Activated T-cell treated with anti-CD3 and anti-CD28 coated beads, Interleukin-2, amount 50 U/mL, for 1 hour (primary cell): Measurements from ENCODE around the gene GAL.

Experiments used
- DNase-seq: peaks from one replicate; pipeline ENCODE4 v3.0.0-alpha.2; 2020

GAL gene

DNA sequence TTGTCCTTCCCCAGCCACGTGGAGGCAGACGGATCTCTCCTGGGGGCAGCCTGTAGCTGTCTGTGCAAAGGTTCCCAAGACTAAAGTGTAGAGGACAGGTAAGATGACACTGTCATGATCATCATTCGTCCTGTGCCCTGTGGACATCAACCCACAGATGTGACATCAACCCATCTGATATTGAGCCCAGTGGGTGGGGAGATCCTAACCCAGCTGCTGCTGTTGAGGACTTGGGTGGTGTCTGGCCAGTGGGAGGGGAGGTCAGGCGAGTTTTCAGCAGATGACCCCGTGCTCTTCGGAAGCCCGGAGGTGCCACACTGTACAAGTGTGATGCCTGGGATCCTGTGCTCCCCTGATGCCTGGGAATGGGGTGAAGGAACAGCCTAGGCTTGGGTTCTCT is 1.2 kb upstream of the GAL start:
- no peak for DNase-seq

DNA sequence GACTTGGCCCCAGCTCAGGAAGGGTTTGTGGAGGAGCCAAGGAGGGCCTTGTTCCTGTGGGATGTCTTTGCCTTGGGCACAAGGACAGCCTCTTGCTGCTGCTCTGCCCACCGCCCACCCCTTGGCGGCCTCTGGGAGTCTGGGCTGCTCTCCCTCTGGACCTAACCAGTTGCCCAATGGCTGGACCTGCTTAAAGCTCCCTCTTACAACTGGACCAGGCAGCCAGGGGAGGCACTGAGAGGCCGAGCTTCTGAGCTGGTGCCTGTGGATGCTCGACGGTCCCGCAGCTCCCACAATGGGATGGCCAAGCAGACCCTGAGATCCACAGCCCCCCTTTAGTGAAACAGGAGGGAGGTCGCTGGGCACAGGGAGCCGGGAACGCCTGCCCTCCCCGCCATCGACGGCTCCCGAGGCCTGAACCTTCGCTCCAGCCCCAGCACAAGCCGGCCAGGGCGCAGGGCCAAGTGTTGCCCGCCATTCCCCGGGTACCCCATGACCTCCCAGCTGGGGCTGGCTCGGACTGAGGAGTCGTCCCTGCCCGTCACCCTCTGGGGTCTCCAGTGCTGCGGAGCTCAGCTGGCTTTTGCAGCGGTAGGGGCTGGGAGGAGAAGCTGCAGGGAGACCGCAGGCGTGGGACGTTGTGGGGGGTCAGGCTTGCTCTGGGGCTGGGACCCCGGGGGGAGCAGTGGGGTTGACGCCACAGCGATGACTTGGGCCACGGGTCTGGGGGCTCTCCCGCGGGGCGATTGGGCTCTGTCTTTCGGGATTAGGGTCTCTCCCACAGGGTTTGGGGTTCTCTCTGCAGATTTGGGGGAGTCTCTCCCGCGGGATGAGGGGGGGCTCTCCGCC is 584 bp upstream of the GAL start:
- DNase-seq: no peak

DNA sequence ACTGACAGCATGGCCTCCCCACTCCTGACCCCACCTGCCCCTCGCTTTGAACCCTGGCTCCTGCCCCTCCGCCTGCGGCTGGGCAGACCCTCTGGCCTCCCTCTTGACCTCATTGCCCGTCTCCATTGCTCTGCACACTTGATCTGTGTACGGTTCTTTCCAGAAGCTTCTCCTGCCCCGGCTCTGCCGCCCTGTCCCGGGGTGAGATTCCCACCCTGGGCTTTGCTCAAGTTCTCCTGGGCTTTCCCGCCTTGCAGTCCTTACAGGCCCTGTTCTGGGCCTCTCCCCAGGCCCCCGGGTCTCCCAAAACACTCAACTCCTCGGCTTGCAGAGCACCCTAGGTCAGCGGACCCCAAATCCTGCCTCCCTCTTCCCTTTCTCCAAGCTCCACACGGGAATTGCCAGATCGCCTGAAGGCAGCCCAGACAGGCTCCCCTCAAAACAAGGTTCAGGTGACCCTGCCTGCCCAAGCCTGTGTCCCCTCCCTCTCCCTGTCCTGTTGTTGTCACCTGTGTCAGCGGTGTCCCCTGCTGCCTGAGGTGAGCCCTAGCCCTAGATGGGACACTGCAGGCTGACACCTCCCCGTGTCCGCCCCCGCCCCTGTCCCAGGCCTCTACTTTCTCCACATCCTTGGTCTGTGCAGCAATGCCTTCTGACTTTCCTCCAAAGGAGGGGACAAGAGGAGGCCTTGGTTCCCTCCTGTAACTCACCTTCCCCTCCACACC is 1.5 kb downstream of the GAL start:
- DNase-seq: no peak

DNA sequence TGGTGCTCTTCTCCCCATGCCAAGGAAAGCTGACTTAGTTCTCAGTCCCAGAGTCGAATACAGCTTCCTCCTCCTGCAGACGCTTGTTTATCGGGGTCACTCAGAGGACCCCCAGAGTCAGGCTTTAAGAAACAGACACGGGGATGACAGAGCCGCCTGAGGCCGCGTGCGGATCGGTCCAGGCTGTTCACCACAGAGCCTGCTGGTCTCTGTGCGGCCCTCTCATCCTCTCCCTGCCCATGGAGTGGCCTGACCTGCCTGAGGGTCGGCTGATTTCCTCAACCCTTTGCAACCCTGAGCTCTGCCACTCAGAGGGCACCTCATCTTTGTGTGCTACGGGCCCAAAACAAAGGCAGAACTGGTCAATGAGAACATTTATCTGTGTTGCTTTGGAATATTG is 2.1 kb downstream of the GAL start:
- DNase-seq: no peak

DNA sequence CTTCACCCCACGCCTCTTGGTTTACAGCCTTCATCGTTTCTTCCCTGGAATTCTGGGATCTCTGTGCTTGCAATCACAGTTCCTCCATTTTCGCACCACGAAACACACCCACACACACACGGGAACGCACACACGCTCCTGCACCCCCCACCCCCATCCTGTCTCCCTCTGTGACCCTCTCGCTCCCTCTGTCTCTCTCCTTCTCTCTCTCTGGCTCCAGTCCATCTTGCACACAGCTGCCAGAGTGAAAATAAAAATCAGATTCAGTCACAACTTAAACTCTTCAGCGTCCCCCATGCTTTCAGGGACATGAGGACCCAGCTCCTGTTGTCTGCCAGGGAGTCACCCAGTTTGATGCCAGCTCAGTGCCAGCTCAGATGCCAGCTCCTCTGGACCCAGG is 3.0 kb downstream of the GAL start:
- DNase-seq: no peak

DNA sequence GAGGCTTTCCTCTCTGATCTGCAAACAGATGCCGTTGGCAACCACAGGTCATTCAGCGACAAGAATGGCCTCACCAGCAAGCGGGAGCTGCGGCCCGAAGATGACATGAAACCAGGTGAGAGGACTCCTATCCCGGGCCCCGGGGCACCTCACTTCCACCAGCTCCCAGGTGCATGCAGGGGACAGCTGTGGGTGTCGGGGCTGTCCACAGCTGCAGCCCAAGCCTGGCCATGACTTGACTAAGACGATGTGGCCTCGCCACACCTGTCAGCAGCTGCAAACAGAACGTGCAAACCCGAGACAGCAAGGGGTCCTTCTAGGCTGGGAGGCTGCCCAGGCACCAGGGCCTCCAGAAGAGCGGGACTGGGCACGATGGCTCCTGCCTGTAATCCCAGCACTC is 3.6 kb downstream of the GAL start:
- DNase-seq: no peak

DNA sequence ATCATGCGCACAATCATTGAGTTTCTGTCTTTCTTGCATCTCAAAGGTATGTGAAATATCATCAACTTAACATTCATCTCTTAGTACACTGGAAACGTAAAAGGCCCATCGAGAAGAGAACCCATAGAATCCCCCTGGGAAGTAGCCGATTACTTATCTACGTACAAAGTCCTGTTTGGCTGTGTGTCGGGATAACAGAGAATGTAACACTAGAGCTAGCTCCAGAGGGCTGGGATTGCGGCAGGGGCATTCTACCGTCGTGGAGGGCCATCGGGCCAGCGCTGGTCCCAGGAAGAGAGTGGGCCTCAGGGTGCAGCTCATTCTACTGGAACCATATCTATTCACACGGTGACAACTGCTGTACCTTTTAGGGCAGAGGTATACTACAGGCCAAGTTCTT is 4.5 kb downstream of the GAL start:
- no peak for DNase-seq

DNA sequence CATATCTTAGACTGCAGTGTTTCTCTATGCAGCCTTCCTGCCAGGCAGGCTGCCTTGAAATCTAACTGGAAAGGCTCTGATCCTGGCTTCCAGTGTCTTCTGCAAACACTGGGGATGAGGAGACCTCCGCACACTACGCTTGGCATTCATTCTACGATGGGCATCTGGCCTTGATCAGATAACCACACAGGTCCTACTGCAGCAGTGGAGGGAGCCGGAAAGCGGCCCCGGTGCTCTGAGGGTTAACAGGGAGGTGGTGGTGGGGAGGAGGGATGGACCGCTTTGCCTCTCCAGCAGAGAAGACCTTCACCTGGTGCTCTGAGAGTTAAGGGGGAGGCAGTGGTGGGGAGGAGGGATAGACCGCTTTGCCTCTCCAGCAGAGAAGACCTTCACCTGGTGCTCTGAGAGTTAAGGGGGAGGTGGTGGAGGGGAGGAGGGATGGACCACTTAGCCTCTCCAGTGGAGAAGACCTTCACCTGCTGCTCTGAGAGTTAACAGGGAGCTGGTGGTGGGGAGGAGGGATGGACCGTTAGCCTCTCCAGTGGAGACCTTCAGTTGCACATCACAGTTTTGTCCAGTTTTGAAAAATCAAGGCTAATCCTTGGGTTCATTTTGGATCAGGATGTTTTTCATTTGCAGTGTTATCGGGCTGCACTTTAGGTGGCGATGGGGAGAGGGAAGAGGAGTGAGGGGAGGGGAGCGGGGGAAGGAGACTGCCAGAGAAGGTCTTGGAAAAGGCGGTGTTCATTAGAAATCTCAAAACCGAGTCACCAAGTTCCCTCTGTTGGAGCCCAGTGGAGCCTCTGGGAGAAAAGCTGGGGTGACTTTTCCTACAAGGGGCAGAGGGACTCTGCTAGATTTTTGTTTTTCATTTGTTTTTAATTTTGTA is 5.6 kb downstream of the GAL start:
- no peak for DNase-seq

DNA sequence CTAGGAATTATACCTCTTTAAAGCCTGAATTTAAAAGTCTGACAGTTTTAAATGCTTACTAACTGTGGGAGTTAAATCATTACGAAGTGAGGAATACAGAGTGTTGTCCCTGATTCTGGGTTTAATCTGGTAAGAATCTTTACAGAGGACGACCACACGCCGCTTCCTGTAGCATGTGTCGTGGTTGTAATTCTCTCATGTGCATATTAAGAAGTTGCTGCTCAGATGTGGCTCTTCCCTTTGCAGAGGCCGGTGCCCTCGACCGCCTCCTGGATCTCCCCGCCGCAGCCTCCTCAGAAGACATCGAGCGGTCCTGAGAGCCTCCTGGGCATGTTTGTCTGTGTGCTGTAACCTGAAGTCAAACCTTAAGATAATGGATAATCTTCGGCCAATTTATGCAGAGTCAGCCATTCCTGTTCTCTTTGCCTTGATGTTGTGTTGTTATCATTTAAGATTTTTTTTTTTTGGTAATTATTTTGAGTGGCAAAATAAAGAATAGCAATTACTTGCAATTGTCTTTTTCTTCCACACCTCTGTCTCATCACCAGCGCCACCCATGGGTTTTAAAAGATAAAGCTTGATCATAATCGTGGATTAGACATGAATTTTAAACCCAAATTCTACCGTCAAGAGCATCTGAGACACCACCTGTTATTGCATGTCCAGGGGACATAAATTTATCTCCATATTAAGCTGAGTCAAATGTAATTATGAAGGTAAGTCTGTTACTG is 6.5 kb downstream of the GAL start:
- DNase-seq: no peak

DNA sequence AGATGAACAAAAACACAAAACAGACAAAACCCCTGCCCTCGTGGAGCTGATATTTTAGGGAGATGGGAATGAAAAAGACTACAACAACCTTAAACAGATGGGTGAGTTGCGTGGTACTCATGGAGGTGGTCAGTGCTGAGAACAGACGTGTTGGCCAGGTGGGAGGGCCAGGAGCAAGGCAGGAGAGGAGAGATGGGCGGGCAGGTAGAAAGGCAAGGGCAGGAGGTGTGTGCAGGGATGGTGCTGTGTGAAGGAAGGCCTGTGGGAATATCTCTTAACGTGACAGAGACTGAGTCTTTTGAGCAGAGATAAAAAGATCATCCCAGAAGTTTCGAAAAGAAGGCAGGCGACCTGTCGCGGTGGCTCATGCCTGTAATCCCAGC is 7.0 kb downstream of the GAL start:
- DNase-seq: no peak

DNA sequence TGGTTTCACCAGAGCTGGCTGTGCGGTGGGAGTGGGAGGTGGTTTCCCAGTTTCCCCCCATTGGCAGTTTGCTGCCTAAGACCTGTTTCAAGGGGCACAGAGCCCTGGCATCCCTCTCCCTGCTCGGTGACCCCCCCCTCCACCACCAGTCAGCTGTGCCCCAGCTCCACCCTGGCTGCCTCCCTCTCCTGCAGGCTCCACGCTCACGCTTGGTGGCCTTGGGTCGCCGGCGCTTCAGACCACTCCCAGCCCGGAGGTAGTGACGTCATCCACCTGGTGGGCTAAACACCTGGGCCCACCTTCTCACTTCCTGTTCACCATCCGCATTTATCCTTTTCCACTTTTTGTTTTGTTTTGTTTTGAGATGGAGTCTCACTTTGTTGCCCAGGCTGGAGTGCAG is 7.8 kb downstream of the GAL start:
- no peak for DNase-seq

DNA sequence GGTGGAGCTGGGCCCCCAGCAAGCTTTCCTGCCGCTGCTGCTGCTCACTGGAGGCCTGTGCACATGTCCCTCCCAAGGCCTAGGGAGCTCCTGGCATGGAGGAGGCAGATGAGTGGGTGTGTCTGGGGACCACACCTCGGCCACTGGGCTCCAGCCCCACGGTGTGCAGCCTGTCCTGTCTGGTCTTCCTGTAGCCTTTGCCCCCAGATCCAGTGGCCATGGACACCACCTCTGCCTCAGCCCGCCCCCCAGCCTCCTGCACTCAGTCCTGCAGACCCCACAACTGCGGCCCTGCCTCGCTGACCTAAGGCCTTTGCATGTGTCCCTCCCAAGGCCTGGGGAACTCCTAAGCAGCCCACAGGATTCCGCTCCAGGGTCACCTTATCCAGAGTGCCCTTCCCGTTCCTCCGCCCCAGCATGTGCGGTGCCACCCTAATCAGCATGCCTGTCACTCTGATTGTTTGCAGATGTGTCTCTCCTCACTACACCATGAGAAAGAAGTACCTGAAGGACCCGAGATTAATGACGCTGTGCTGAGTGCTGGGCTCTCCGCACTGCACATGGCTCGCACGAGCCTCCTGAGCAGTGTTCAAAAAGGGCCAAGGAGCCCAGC is 8.6 kb downstream of the GAL start:
- DNase-seq: no peak

DNA sequence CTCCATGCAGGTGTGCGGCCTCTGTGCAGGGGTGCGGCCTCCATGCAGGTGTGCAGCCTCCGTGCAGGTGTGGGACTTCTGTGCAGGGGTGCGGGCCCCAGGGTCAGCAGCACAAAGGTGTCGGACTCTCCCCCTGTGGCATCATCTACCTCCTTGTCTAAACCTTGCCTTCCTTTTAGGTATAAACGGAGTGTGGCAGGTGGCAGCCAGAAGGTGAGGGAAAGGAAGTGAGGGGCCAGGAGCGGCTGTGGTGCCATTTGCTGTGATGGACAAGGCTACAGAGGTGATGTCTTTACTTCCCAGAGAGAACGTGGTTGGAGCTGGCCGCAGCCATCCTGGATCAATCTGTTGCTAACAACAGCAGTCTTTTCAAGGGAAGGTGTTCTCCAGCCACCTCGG is 9.1 kb downstream of the GAL start:
- no peak for DNase-seq

DNA sequence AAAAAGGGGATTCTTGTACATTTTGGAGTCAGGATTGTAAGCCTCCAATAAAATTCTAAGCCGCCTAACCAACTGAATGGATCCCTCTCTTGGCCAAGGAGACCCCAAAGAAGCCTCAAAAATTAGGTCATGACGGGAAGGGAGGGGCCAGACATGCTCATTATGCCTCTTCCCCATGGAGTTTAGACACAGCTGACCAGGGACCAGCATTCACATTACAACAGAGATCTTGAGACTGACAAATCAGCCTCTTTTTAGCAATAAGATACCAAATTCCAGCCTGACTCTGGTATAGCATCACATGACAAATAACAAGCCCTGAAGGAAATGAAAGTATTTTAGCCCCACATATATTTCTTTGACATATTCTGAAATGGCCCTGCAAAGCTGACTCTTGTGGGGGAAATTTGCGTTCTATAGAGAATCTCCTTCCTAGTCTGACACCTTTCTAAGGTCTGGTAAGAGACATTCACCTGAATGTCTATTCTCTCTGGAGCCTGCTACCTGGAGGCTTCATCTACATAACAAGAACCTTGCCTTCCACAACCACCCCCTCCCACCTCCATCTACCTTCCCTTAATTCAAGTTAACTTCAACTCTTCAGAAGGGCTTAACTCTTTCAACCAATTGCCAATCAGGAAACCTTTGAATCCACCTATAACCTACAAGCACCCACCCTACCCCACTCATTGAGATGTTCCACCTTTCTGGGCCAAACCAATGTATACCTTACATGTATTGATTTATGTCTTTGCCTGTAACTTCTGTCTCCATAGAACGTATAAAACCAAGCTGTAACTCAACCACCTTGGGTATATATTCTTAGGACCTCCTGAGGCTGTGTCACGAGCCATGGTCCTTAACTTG is 10.3 kb downstream of the GAL start:
- no peak for DNase-seq

DNA sequence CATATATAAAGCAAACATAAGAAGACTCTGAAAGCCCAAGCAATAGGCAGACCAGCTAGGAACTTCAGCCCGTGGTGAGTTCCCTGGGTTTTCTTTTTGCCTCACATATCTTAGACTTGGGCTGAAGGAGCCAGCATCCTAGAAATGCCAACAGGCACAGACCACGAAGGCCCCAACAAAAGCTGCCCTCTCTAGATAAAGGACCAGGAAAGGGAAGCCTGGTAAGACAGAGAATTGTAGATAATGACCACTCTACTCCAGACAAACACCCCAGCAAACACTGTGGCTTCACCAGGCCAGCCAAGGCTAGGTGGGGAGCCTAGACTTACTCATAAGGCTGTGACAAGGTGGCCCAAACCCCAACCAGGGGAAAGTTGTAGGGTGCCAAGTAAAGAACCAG is 11.2 kb downstream of the GAL start:
- no peak for DNase-seq

DNA sequence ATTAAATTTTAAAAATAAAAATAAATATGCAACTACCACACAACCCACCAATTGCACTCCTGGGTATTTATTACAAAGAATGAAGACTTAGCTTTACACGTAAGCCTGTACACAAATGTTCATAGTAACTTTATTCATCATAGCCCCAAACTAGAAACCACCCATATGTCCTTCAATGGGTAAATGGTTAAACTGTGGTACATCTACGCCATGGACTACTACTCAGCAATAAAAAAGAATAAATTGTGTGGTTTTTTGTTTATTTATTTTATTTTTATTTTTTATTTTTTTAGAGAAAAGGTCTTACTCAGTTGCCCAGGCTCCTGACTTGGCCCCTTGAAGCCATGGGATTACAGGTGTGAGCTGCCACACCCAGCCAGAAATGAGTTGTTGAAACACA is 14.6 kb downstream of the GAL start:
- DNase-seq: no peak

DNA sequence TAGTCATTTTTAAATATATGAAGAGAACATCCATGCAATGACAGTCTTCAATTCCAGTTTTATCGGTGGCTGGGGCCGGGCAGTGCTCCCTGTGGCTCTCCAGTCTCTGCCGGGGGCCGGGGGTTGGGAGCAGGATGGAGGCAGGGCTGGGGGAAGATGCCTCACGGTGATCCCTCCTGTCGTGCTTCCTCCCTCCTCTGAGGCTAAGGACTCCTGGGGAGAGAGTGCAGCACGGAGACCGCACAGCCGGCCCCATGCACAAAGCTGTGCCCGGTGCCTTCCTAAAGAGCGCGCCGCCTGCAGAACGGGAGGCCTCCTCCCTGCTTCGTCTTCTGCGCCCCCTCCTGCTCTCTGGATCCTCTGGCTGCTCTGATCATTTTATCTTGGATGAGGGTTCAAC is 20.5 kb downstream of the GAL start:
- no peak for DNase-seq

DNA sequence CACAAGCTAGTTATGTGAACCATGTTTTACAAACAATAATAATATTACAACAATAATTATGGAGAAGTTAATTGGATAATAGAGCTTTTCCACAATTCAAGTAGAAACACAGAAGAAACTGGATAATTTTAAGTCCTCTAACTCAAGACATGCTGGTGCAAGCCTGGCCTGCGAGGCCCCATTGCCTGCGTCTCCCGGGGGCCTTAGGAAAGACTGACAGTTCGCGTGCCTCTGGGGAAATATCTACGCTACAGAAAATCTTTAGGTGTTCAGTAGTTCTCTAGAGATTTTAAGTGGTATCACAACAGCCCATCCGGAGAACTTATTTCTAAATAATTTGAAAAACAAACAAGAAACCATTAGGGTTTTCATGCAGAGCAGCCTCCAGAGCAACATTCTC is 23.2 kb downstream of the GAL start:
- DNase-seq: no peak

DNA sequence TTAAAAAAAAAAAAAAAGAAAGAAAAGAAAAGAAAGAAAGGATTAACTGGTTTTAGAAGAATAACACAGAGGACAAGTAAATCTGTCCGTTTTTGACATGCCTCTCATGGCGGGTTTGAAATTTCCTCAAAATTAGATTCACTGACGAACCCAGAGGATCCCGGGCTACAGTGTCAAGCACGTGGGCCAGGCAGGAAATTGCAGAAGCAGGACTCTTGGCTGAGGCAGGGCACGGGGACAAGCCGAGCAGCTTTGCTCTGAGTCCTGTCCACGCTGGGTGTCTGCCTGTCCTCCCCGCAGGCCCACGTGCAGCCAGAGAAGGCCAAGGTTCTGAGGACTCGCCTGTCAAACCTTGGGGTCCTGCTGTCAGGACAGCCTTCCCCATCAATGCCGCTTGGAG is 24.7 kb downstream of the GAL start:
- no peak for DNase-seq

DNA sequence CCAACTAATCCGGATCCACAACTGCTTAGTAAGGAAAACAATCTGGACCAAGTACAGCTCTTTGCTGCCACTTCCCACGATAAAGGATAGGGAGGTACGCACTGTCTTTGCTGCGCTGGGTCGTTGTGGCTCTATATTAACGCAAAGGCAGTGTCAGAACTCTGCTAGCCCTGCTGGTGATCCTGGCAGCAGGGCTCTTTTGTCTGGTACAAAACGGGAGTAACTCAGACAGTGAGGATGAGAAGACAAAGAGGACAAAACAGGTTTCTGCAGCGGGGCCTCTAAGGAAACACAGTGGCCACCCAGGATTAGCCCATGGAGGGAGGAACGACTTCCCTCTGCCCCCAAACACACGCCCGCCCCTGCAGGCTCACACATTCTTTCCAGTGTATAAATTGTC is 26.1 kb downstream of the GAL start:
- no peak for DNase-seq

DNA sequence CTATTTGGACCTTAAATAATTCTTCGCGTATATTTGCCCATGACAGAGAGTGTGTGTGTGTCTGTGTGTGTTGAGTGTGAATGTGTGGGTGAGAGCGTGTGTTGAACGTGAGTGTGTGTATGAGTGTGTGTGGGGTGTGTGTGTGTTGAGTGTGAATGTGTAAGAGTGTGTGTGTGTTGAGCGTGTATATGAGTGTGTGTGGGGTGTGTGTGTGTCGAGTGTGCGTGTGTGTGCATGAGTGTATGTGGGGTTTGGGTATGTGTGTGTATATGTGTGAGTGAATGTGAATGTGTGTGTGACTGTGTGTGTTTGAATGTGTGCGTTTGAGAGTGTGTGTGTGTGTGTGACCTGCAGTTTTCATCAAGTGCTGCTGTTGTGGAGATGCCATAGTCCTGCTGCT is 26.8 kb downstream of the GAL start:
- DNase-seq: no peak
